Endodermal cell (in vitro differentiated cells): ENCODE measurements around the gene JAZF1. TPM values are rescaled to one million over a fixed set of nuclear protein-coding genes. Genes with fewer than 3 reads are reported as not detected.

Experiments
- DNase-seq: peaks from one replicate; pipeline ENCODE4 v3.0.0-alpha.2; 2017
- H3K27ac ChIP-seq: 2 replicates; pipeline ENCODE4 v1.5.1; 2013; ENCODE audit warnings: mild to moderate bottlenecking, low read depth, low read length, moderate library complexity
- H3K27me3 ChIP-seq: 2 replicates; pipeline ENCODE4 v1.6.1; 2013; ENCODE audit warnings: mild to moderate bottlenecking, low read length, moderate library complexity; ENCODE audit not compliant: insufficient read depth, control insufficient read depth, poor library complexity, severe bottlenecking
- H3K36me3 ChIP-seq: 2 replicates; pipeline ENCODE4 v1.7.0; 2013; ENCODE audit warnings: mild to moderate bottlenecking, low read length, moderate library complexity; ENCODE audit not compliant: control insufficient read depth, insufficient read depth
- H3K4me1 ChIP-seq: one replicate; pipeline ENCODE4 v1.7.0; 2013; ENCODE audit warnings: low read length; ENCODE audit not compliant: control insufficient read depth, insufficient read depth
- H3K4me3 ChIP-seq: 2 replicates; pipeline ENCODE4 v1.5.1; 2013; ENCODE audit warnings: mild to moderate bottlenecking, low read length, moderate library complexity
- H3K9ac ChIP-seq: 2 replicates; pipeline ENCODE4 v1.6.1; 2013; ENCODE audit warnings: mild to moderate bottlenecking, low read length, moderate library complexity; ENCODE audit not compliant: poor library complexity, severe bottlenecking; ENCODE audit errors: extremely low read depth
- H3K9me3 ChIP-seq: 2 replicates; pipeline ENCODE4 v1.6.1; 2013; ENCODE audit warnings: mild to moderate bottlenecking, low read length, moderate library complexity; ENCODE audit not compliant: control insufficient read depth
- H3K27ac Mint-ChIP-seq: 2 replicates; pipeline ENCODE4 v1.8.0; 2020; ENCODE audit warnings: mixed read lengths
- H3K27me3 Mint-ChIP-seq: 2 replicates; pipeline ENCODE4 v1.8.0; 2021; ENCODE audit warnings: mild to moderate bottlenecking, mixed read lengths; ENCODE audit not compliant: insufficient read depth
- H3K36me3 Mint-ChIP-seq: 2 replicates; pipeline ENCODE4 v1.8.0; 2020; ENCODE audit warnings: low read depth, mixed read lengths
- H3K4me1 Mint-ChIP-seq: 2 replicates; pipeline ENCODE4 v1.8.0; 2020; ENCODE audit warnings: mixed read lengths
- H3K4me3 Mint-ChIP-seq: 2 replicates; pipeline ENCODE4 v1.8.0; 2020; ENCODE audit warnings: mild to moderate bottlenecking, moderate library complexity, mixed read lengths
- H3K9me3 Mint-ChIP-seq: 2 replicates; pipeline ENCODE4 v1.8.0; 2020; ENCODE audit warnings: mild to moderate bottlenecking, mixed read lengths
- CTCF ChIP-seq: fragments of 200-600 bp; sonication (generic); conservative IDR thresholded peaks from 2 replicates; pipeline ENCODE4 v1.5.0; 2021; ENCODE audit warnings: antibody characterized with exemption, mild to moderate bottlenecking
- WGBS, 2 experiments: methylation state at CpG; one replicate each; pipeline versions ENCODE4 v1.1.5 to v1.1.7; 2013; ENCODE audit warnings: missing lambda C conversion rate in 2 of 2, mixed read lengths in 1 of 2; ENCODE audit not compliant: insufficient coverage in 1 of 2, insufficient read length in 1 of 2; 5-methylcytosine and 5-hydroxymethylcytosine counted together
- total RNA-seq, 2 donors: library from RNA; stranded (reverse); fragmentation: NEBNext Ultra II Directional in 1 of 2; extraction: Animal tissue kit (Norgen Biotek cat#: 25700) in 1 of 2; gene quantifications; 2 replicates in 1 of 2; 3 replicates in 1 of 2; pipeline ENCODE4 v1.2.1, GENCODE V29; 2021

JAZF1 gene
- total RNA-seq, 2 donors from 2014 or later = 18.3 to 33.6 TPM

GRCh38 chr7:28110427-28111012 lies 70.1 kb downstream of the JAZF1 start:
- no peak overlapping the region for H3K4me3 ChIP-seq
- H3K9ac ChIP-seq = no peak overlapping the region
- H3K36me3 ChIP-seq = no peaks in the 10 kb centered on the region
- Mint-ChIP-seq H3K36me3 (peaks cover 4% of the 10 kb centered on the region), H3K27ac (no peak overlapping the region), H3K4me1 (peaks cover 10% of the 10 kb centered on the region), H3K9me3 (no peaks in the 10 kb centered on the region), H3K27me3 (no peaks in the 10 kb centered on the region), H3K4me3 (no peak overlapping the region)
- no peaks in the 10 kb centered on the region for H3K9me3 ChIP-seq
- no peaks in the 10 kb centered on the region for H3K27me3 ChIP-seq
- H3K4me1 ChIP-seq = peaks cover 5% of the 10 kb centered on the region
- 86 to 98% methylated on average over 1 to 4 of the region's 4 CpGs for WGBS, 2 experiments
- H3K27ac ChIP-seq = no peak overlapping the region
- no peak for TF ChIP-seq CTCF
- DNase-seq = no peak

- H3K9ac ChIP-seq = no peak overlapping the region
- no peaks in the 10 kb centered on the region for H3K27me3 Mint-ChIP-seq
- no peaks in the 10 kb centered on the region for H3K9me3 ChIP-seq
- no peak overlapping the region for H3K4me3 ChIP-seq
- H3K36me3 Mint-ChIP-seq = peaks cover 4% of the 10 kb centered on the region
- no peaks in the 10 kb centered on the region for H3K9me3 Mint-ChIP-seq
- H3K4me1 ChIP-seq = peaks cover 9% of the 10 kb centered on the region
- H3K36me3 ChIP-seq = no peaks in the 10 kb centered on the region
- H3K27ac ChIP-seq = no peak overlapping the region
- no peak for TF ChIP-seq CTCF
- no peaks in the 10 kb centered on the region for H3K27me3 ChIP-seq
- H3K4me3 Mint-ChIP-seq = no peak overlapping the region
- no peak overlapping the region for H3K27ac Mint-ChIP-seq
- H3K4me1 Mint-ChIP-seq = peaks cover 27% of the 10 kb centered on the region
- 93 to 100% methylated on average over 1 to 3 of the region's 3 CpGs for WGBS, 2 experiments
- no peak for DNase-seq
These were observed 71.8 kb downstream of the JAZF1 start for GRCh38 chr7:28108747-28109146.

- no peak for TF ChIP-seq CTCF
- no peak overlapping the region for H3K9ac ChIP-seq
- no peak for DNase-seq
- no peaks in the 10 kb centered on the region for H3K9me3 ChIP-seq
- Mint-ChIP-seq H3K27me3 (no peaks in the 10 kb centered on the region), H3K27ac (no peak overlapping the region), H3K4me1 (peaks cover 32% of the 10 kb centered on the region), H3K4me3 (no peak overlapping the region), H3K9me3 (no peaks in the 10 kb centered on the region), H3K36me3 (peaks cover 4% of the 10 kb centered on the region)
- H3K4me1 ChIP-seq = peaks cover 9% of the 10 kb centered on the region
- no peaks in the 10 kb centered on the region for H3K36me3 ChIP-seq
- 95% methylated on average over 2 to 3 of the region's 3 CpGs for WGBS, 2 experiments
- no peak overlapping the region for H3K27ac ChIP-seq
- no peak overlapping the region for H3K4me3 ChIP-seq
- no peaks in the 10 kb centered on the region for H3K27me3 ChIP-seq
These were observed 72.6 kb downstream of the JAZF1 start for GRCh38 chr7:28107960-28108359.
